GM19467 (cell line): ENCODE measurements around the gene CNTD1.
A peak's percentile ranks its signal among the peaks of the same experiment; 100 is the strongest.
"Not testable (repeated sequence)": the region's sequence is repeated elsewhere in the genome, so short reads cannot be mapped to it uniquely, and the experiment has no call there.

ENCODE experiments used
- ATAC-seq: cut with Tn5 transposase; IDR thresholded peaks from one replicate; pipeline ENCODE4 v1.9.1; 2021; ENCODE audit warnings: mild to moderate bottlenecking, moderate library complexity; ENCODE audit not compliant: unreplicated experiment

Gene CNTD1, protein sequence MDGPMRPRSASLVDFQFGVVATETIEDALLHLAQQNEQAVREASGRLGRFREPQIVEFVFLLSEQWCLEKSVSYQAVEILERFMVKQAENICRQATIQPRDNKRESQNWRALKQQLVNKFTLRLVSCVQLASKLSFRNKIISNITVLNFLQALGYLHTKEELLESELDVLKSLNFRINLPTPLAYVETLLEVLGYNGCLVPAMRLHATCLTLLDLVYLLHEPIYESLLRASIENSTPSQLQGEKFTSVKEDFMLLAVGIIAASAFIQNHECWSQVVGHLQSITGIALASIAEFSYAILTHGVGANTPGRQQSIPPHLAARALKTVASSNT

DNA sequence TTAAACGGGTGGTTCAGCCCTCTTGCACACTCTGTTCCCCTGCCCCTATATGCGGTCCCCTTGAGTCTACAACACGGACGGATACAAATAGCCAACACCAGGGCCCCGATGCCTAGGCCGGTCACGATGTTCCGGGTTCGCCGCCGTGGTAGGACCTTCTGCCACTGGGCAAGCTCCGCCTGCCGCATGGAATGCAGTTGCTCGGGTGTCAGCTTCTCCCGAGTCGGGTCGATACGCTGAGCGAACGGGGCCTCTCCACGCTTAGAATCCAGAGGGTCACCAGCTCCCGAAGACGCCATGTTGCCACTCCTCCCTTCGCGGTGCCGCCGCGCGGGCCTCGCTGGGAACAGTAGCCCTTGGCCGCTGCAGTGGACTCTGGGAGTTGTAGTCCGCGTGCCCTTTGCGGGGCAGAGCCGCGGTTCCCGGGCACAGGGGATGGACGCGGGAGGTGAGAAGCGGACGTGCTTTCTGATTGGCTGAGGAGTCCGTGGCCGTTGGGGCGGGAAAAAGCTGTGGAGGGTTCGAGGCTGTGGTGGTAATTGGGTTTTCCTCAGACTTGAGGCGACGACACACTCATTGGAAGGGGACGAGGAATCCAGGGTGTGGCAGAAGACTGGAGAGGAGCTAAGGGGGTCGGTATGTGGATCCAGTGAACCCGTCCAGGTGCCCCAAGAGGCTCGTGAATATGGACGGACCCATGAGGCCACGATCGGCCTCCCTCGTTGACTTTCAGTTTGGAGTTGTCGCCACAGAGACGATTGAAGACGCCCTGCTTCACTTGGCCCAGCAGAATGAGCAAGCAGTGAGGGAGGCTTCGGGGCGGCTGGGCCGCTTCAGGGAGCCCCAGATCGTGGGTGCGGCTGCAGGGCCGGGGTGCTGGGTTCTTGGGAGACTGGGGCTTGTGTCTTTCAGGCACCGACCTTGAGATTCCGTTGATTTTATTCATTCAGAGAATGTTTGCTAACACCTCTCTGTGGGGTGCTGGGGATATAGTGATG lies at the start of gene CNTD1, which contains the start of gene COA3:
CNTD1 (plus strand) TSS at position 479 of the 998 bp plus-strand sequence; CDS start at position 686, 207 bp downstream.
COA3 (minus strand) TSS at position 322 of the 998 bp plus-strand sequence; CDS start at position 299, 23 bp downstream.
- ATAC-seq: peak; percentile 77

DNA sequence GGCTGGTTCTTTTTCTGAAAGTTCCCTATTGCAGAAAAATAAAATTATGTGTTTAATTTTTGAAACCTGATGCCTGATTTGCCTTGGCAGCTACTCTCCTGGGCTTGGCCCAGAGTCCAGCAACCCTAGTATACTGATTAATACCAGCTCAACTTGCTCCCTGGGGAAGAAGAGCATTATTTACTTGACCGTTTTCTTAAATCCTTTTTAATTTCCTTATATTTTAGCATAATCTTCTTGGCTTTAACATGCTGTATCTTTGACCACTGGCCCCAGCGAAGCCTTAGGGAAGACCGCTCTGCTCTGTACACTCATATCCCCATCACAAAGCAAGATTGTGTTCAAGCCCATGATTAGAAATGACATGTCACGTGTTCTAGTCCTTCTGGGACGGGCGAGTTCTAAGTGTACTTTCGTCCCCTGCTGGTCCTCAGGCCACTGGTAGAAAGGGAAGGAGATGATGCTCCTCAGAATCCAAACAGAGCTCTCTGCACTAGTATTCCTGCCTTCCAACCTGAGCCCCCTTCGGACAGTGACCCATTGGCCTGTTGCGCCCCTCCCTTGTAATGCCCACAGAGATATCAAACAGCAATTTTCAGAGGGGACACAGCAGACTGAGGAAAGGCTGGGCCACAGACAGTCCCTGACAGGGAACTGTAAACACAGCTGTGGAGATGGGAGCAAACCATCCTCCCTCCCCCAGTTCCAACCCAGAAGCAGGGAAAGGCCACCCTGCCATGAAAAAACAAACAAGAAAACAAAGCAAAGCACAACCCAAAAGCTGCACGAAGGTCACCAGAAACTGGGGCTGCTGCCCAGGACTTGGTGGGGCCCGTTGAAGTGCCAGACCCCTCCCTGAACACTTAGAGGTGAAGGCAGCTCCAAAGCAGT lies 49.5 kb upstream of the CNTD1 start:
- no peak for ATAC-seq

DNA sequence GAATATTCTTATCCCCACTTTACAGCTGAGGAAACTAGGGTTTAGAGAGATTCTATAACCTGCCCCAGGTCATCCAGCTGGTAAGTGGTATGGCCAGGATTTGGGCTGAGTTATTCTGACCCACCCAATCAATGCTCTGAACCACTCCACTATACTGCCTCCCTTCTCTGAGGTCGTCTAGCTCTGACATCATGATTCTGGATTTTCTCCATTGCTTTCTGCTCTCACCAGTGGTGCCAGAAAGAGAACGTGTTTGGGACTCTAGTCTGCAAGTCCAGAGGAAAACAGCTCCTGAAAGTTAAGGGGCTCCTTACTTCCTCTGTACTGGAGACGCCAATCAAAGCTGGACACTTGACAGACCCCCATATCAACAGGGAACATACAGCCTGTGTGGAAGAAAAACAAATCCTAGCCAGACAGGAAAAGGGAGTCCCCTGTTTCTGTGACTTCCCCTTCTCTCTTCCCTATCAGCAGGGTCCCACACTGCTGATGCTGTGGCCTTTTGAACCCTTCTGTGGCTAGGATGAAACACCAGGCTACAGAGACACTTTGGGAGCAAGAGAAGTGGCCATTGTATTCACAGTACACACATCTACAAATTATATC lies 47.8 kb upstream of the CNTD1 start:
- no peak for ATAC-seq

DNA sequence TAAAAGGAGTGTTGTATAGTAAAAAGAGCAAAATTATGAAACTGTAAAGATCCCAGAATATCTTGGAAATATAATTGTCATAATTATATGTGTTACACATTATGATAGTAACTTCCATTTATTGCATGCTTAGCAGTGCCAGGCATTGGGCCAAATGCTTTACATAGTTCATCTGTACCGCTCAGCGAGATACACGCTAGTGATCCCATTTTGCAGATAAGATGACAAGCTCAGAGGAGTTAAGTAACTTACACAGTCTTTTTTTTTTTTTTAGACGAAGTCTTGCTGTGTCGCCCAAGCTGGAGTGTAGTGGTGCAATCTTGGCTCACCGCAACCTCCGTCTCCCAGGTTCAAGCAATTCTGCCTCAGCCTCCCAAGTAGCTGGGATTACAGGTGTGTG lies 47.0 kb upstream of the CNTD1 start:
- no peak for ATAC-seq

DNA sequence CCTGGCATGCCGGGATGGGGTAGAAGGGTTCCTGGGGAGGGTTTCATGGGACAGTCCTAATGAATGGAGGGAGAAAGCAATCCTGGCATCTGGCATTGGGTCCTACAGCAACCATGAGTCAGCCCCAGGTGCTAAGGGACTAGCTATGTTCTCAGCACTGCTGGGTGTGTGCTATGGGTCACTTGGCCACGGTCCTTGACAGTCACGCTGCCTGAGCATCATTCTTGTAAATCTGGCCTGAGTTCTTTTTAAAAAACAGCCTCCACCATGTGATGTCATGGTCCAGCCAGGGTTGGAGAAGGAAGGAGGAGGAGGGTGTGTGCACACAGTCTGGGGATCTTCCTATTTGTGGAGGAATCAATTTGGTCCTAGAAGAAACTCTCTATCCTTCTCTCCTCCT lies 43.9 kb upstream of the CNTD1 start:
- ATAC-seq: no peak

DNA sequence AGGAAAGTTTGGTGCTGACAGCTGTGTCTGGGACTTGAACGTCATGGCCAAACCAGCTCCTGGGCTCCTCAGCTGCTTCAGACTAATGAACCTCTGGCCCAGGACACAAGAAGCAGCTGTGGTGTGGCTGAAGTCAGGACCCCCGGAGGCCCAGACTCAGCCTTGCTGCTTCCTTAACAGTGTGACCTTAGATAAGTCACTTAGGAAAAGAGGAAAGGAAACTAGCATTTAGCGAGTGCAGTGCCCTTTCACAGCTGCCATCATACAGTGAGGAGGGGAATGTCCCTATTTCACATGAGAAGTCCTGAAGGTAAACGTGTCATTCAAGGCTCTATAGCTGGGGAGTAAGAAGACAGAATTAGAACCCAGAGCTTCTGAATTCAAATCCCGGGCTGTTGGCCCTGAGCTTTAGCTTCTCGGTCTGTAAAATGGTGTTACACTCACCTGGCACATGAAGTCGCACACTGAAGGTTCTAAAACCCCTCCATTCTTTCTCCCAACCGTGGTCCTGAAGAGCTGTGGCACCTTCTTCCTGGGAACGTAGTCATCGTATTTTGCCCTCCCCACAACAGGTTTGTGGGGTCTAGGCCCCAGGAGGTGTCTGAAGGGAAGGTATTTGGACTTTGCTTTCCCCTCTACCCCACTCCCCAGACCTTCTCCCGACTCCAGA lies 38.5 kb upstream of the CNTD1 start:
- no peak for ATAC-seq

DNA sequence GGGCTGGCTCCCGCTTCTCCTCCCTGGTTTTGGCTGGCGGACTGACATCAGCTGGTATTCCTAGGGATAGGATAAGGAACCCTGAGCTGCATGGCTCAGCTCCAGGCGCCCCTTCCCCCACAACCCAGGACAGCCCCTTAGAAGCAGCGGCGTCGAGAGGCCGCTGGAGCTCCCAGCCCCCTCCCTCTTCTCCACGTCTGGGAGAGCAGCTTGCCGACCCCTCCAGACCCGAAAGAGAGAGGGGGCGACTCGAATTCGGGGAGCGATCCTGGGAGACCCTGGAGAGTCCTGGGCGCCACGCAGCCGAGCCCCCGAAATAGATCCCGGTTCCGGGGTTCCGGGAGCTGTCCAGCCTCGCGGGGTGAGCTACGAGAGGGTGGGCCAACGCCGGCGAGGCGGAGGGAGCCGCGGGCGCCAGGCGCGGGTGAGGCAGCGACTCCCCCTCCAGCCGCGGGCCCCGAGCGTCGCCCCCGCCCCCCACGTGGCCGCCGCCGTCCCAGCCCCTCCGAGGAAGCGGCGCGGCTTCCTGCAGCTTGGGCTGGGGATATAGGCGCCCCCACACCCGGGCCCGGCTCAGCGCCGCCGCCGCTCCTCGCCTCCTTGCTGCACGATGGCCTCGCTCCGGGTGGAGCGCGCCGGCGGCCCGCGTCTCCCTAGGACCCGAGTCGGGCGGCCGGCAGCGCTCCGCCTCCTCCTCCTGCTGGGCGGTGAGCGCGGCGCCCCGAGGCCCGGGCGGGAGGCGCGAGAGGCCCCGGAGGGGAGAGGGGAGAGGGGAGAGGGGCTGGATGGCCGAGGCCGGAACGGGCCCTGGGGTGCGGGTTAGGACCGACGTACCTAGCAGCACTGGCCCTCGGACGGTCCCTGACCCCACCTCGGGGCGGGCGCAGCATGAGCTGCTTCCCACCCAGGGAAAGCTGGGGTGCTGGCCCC lies 37.7 kb upstream of the CNTD1 start, which contains the start of gene RAMP2:
RAMP2 (plus strand) TSS at position 576 of the 930 bp plus-strand sequence; CDS start at position 611, 35 bp downstream.
- ATAC-seq: no peak

DNA sequence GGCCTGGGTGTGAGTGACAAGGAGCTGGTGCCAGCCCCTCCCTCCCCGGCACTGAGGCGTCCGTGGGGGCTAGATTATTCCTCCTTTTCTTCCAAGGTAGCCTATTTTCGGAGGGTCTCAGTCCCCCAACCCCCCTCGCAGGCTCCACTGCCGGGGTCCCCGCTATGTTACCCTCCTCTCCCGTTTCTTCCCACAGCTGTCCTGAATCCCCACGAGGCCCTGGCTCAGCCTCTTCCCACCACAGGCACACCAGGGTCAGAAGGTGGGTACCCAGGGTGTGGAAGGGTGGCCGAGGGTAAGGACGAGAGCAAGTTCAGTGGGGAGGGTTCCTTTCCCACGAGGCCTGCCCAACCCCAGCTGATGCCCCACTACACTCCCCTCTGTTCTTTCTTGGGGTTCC lies 37.0 kb upstream of the CNTD1 start:
- ATAC-seq: no peak

DNA sequence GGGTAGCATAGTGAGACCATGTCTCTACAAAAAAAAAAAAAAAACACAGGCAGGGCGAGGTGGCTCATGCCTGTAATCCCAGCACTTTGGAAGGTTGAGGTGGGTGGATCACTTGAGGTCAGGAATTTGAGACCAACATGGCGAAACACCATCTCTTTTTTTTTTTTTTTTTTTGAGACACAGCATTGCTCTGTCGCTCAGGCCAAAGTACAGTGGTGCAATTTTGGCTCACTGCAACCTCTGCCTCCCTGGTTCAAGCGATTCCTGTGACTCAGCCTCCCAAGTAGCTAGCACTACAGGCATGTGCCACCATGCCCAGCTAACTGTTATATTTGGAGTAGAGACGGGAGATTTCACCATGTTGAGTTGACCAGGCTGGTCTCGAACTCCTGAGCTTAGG lies 32.5 kb upstream of the CNTD1 start:
- no peak for ATAC-seq

DNA sequence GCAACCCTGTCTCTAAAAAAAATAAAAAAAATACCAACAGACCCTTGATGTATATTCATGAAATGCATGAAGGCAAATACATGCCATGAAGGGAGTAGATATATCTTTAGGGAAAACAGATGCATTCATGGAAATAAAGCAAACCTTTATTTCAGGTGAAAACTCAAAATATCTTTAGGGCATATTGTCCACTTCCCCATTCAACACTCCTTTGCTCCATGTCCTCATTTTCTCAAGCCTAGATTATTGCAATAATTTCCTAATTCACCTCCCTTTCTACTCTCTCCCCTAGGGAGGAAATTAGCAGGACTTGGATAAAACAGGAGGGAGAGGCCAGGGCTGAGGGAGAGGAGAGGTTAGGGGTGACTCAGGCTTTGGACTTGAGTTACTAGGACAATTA lies 31.1 kb upstream of the CNTD1 start:
- ATAC-seq: no peak

DNA sequence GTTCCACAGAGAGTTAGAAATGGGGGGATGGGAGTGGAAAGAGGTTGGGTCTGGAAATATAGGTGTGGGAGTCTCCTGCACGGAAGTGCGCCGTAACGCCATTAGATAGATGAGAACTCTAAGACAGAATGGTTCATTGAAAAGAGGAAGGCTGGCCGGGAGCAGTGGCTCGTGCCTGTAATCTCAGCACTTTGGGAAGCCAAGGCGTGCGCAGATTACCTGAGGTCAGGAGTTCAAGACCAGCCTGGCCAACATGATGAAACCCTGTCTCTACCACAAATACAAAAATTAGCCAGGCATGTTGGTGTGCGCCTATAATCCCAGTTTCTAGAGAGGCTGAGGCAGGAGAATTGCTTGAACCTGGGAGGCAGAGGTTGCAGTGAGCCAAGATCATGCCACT lies 30.7 kb upstream of the CNTD1 start:
- not testable (repeated sequence) for ATAC-seq

DNA sequence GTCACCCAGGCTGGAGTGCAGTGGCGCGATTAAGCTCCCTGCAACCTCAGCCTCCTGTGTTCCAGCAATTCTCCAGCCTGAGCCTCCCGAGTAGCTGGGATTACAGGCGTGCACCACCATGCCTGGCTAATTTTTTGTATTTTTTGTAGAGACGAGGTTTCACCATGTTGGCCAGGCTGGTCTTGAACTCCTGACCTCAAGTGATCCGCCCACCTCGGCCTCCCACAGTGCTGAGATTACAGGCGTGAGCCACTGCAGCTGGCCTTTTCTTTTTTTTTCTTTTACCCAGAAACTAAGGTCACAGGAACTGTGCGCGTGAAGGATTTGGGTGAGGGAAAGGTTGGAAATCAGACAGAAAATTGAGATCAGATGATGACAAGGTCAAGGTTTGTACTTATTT lies 28.7 kb upstream of the CNTD1 start:
- not testable (repeated sequence) for ATAC-seq

DNA sequence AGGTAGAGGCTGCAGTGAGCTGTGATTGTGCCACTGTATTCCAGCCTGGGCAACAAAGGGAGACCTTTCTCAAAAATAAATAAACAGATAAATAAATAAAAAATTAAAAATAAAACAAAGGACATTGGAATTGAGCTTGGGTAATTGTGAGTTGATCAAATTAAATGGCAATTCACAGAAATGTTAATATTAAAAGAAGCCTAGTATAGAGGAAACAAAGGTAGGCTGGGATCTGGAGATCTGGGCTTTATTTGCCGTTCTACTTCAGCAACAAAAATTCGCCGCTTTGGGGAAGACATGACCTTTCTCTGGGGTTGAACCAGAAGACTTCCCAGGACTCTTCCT lies 25.7 kb upstream of the CNTD1 start:
- no peak for ATAC-seq

DNA sequence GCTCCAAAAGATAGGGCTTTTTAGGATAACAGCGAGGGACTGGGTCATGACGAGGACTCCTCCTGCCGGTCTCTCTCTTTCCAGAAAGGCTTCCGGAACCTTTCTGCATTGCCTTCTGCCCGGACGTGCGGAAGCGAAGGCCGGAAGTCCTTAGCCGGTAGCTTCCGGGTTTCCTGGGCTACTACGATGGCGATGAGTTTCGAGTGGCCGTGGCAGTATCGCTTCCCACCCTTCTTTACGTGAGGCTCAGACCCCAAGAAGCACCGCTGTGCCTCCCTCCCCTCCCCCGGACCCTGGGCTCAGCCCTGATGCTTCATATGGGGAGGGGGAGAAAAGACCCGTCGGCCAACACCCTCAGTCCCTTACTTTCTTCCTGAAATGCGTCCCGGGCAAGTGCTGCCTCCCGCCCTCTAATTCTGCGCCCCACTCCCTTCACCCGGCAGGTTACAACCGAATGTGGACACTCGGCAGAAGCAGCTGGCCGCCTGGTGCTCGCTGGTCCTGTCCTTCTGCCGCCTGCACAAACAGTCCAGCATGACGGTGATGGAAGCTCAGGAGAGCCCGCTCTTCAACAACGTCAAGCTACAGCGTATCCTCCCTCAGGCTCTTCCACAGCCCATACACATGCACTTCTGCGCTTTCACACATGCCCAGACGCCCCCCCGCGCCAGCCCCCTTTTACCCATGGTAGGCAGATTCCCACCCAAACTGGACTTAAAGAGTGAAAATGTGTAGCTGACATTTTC lies 25.2 kb upstream of the CNTD1 start, which contains the start of gene VPS25:
VPS25 (plus strand) TSS at position 160 of the 746 bp plus-strand sequence; CDS start at position 187, 27 bp downstream.
- peak; percentile 74 for ATAC-seq

DNA sequence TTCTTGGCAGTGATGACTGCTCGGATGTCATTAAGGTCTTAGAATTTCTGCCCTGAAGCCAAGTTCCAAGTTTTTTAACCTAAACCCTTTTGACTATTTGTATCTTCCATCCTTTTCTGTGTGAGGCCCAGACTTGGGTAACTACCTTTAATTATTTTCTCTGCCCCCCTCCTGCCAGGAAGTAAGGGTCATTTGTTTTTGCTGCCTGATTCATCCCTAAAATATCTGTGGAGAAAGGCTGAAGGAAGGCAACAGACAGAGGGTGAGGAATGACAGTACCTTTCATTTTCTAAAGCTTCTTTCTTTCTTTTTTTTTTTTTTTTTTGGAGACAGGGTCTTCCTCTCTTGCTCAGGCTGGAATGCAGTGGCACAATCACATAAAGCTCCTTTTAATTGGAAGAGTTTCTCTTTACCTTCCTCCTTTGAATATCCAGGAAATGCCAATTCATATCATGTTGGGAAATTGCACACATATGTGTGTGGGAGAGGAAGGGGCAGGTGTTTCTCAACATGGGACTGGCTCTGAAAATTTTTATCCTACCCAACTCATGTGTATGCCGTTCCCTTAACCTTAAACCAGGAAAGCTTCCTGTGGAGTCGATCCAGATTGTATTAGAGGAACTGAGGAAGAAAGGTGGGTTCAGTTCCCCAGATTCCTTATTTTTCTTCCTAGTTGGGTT lies 24.5 kb upstream of the CNTD1 start:
- no peak for ATAC-seq

DNA sequence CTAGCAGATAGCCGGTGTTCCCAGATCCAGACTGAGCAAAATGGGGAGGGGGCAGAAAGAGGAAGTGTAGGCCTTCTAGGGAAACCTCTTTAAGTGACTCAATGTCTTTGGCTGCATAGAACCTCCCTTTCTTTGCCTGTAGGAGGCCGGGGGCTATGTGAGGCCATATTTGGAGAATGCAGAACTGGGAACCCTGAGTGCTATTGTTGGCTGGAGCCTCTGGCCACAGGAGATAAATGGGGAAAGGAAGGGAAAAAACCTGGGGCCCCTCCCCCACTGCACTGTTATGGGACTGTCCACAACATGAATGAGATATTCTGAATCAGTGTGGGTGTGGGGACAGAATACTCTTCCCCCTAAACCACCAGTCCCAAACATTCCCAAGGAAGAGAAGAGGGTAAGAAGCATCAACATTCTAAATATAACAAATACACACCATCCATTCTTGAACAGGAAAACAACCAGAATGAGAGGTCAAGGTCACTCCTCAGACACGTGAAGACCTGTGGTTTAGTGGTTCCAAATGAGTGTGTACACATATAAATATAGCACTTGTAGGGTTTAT lies 23.0 kb upstream of the CNTD1 start:
- no peak for ATAC-seq

DNA sequence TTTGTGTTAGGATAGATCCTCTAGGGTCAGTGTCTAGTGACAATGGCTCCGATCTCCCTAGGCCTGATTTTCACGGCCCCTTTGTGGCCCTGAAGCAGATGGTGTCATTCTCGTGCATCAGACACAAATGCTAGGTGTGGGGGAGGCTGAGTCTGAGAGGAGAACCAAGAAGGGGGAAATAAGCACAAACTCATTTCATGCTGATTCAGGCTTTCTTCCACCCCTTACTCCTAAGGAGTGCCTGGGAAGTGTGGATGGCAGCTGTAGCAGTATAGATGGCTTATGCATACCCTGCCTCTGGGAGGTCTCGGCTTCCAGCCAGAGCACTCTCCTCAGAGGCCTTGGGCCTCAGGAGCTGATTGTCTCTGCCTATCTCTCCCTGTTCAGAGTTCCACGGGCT lies 20.1 kb upstream of the CNTD1 start:
- no peak for ATAC-seq
